ENCODE data around the gene KDM6A. TPM values are rescaled to one million over a fixed set of nuclear protein-coding genes. Genes with fewer than 3 reads are reported as not detected.

KDM6A gene
- total RNA-seq, 1 experiment from 2014 or later, result 40.9 TPM

DNA sequence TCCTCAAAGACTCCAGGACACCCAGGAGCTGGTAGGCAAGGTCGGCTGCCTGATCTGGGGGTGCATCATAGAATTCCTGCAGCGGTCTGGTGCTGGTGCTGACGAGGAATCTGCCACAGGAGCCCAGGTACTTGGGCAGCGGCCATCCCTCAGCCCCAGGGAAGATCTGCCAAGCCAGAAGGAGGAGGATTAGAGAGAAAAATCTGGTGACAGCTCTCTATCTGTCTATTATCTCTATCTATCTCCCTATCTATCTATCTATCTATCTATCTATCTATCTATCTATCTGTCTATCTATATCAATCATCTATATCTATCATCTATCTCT, 281.0 kb downstream of the KDM6A start:
- ChIA-PET POLR2A (ENCODE audit: low non-redundant PET) (no interaction called here), CTCF (no interaction called here)
- DNase-seq (ENCODE audit: low spot score), result no peak
- no peak overlapping the region for H3K4me3 ChIP-seq (ENCODE audit: low read depth, low read length, poor library complexity, severe bottlenecking)
- H3K36me3 ChIP-seq (ENCODE audit: insufficient read depth, low read length, poor library complexity, severe bottlenecking), result no peaks in the 10 kb centered on the region
- no peak for TF ChIP-seq EZH2 (IDR thresholded peaks at IDR 0.05; ENCODE audit: borderline replicate concordance, low read depth, low read length, poor library complexity, severe bottlenecking)
- TF ChIP-seq, protein P1, sequence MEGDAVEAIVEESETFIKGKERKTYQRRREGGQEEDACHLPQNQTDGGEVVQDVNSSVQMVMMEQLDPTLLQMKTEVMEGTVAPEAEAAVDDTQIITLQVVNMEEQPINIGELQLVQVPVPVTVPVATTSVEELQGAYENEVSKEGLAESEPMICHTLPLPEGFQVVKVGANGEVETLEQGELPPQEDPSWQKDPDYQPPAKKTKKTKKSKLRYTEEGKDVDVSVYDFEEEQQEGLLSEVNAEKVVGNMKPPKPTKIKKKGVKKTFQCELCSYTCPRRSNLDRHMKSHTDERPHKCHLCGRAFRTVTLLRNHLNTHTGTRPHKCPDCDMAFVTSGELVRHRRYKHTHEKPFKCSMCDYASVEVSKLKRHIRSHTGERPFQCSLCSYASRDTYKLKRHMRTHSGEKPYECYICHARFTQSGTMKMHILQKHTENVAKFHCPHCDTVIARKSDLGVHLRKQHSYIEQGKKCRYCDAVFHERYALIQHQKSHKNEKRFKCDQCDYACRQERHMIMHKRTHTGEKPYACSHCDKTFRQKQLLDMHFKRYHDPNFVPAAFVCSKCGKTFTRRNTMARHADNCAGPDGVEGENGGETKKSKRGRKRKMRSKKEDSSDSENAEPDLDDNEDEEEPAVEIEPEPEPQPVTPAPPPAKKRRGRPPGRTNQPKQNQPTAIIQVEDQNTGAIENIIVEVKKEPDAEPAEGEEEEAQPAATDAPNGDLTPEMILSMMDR (conservative IDR thresholded peaks at IDR 0.05; ENCODE audit: low read depth, low read length), result no peak
- intact Hi-C loops (cut with micrococcal nuclease; ENCODE audit: unreplicated experiment), result no loop called here
- no peaks in the 10 kb centered on the region for H3K9me3 ChIP-seq (ENCODE audit: low read depth, low read length, poor library complexity, severe bottlenecking)
- H3K4me1 ChIP-seq (ENCODE audit: insufficient read depth, low read length, poor library complexity, severe bottlenecking), result no peaks in the 10 kb centered on the region
- H3K27me3 ChIP-seq (replicated peaks; ENCODE audit: insufficient read depth, low read depth, low read length, poor library complexity), result no peaks in the 10 kb centered on the region
- no TSS peak for BruUV-seq (replicated peaks)
- no peak overlapping the region for H3K27ac ChIP-seq (ENCODE audit: low read depth, low read length, poor library complexity, severe bottlenecking)

DNA sequence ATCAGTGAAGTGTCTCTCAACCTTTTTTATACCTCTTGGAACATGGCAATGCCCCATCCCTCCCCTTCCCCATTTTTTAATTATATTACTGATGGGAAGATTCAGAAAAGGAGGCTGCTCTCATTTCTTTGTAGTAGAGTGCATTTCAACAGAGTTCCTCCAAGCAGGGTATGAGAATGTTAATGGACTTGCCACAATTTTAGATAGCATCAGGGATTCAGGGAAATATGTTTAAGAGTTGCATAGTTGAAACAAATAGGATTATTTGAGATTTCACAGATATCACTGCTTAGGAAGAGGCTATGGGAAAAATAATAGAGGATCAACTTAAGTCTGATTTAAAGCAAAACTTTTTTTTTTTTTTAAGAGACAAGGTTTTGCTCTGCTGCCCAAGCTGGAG, 281.5 kb downstream of the KDM6A start:
- ChIA-PET CTCF (no interaction called here), POLR2A (ENCODE audit: low non-redundant PET) (no interaction called here)
- Histone ChIP-seq H3K4me3 (ENCODE audit: low read depth, low read length, poor library complexity, severe bottlenecking) (no peak overlapping the region), H3K36me3 (ENCODE audit: insufficient read depth, low read length, poor library complexity, severe bottlenecking) (no peaks in the 10 kb centered on the region), H3K9me3 (ENCODE audit: low read depth, low read length, poor library complexity, severe bottlenecking) (no peaks in the 10 kb centered on the region), H3K4me1 (ENCODE audit: insufficient read depth, low read length, poor library complexity, severe bottlenecking) (no peaks in the 10 kb centered on the region), H3K27me3 (replicated peaks; ENCODE audit: insufficient read depth, low read depth, low read length, poor library complexity) (no peaks in the 10 kb centered on the region), H3K27ac (ENCODE audit: low read depth, low read length, poor library complexity, severe bottlenecking) (no peak overlapping the region)
- BruUV-seq (replicated peaks), result no TSS peak
- TF ChIP-seq, protein P1 (conservative IDR thresholded peaks at IDR 0.05; ENCODE audit: low read depth, low read length), result no peak
- TF ChIP-seq EZH2 (IDR thresholded peaks at IDR 0.05; ENCODE audit: borderline replicate concordance, low read depth, low read length, poor library complexity, severe bottlenecking), result no peak
- no peak for DNase-seq (ENCODE audit: low spot score)
- intact Hi-C loops (cut with micrococcal nuclease; ENCODE audit: unreplicated experiment), result no loop called here

DNA sequence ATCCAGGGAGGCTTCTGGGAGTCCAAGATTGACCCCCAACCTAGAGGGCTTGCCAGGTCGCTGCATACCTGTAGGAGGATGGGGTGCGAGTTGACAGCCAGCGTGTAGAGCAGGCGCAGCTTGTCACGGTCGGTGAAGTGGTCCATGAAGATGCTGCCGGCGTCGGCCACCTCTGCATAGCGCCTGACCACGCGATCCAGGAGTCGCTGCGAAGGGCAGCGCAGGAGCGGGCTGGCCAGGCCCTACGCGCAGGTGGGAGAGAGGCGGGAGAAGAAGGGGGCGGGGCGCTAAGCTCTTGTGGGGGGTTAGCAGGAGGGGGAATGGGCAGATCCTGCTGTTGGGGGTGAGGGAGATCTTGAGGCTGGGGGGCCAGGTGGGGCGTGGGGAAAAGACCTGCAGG, 284.7 kb downstream of the KDM6A start:
- ChIA-PET POLR2A (ENCODE audit: low non-redundant PET) (no interaction called here), CTCF (no interaction called here)
- no peak overlapping the region for H3K4me3 ChIP-seq (ENCODE audit: low read depth, low read length, poor library complexity, severe bottlenecking)
- no peaks in the 10 kb centered on the region for H3K36me3 ChIP-seq (ENCODE audit: insufficient read depth, low read length, poor library complexity, severe bottlenecking)
- peaks cover 7% of the 10 kb centered on the region for H3K9me3 ChIP-seq (ENCODE audit: low read depth, low read length, poor library complexity, severe bottlenecking)
- intact Hi-C loops (cut with micrococcal nuclease; ENCODE audit: unreplicated experiment), result no loop called here
- DNase-seq (ENCODE audit: low spot score), result no peak
- H3K4me1 ChIP-seq (ENCODE audit: insufficient read depth, low read length, poor library complexity, severe bottlenecking), result no peaks in the 10 kb centered on the region
- no peak for TF ChIP-seq EZH2 (IDR thresholded peaks at IDR 0.05; ENCODE audit: borderline replicate concordance, low read depth, low read length, poor library complexity, severe bottlenecking)
- TF ChIP-seq, protein P1 (conservative IDR thresholded peaks at IDR 0.05; ENCODE audit: low read depth, low read length), result no peak
- no TSS peak for BruUV-seq (replicated peaks)
- no peak overlapping the region for H3K27ac ChIP-seq (ENCODE audit: low read depth, low read length, poor library complexity, severe bottlenecking)
- H3K27me3 ChIP-seq (replicated peaks; ENCODE audit: insufficient read depth, low read depth, low read length, poor library complexity), result no peaks in the 10 kb centered on the region

Other genes starting within 250 kb of the KDM6A start
- not detected in 2 replicates for gene DUSP21, start 29.2 kb upstream of the KDM6A start, total RNA-seq (2021)

Measured in A673 (cell line).